Spleen (tissue), 11 donors: ENCODE measurements around the gene TFG. TPM values are rescaled to one million over a fixed set of nuclear protein-coding genes. Genes with fewer than 3 reads are reported as not detected.

ENCODE experiments used
- DNase-seq: peaks from one replicate; pipeline ENCODE4 v3.0.0-alpha.2; 2020
- H3K27ac ChIP-seq, 8 donors: fragments of 200-600 bp; sonication (generic) in 7 of 8; 1 replicate in 4 of 8; 2 replicates in 4 of 8; pipeline versions ENCODE4 v1.5.0 to v1.8.0; 2016 to 2021; ENCODE audit warnings: inconsistent platforms in 4 of 8, mild to moderate bottlenecking in 4 of 8, moderate library complexity in 1 of 8
- H3K27me3 ChIP-seq, 7 donors: fragments of 200-600 bp; sonication (generic) in 6 of 7; replicated peaks in 1 of 7; 1 replicate in 4 of 7; 2 replicates in 3 of 7; pipeline versions ENCODE4 v1.5.0 to v1.8.0; 2016 to 2021; ENCODE audit warnings: inconsistent platforms in 3 of 7, mild to moderate bottlenecking in 1 of 7
- H3K36me3 ChIP-seq, 6 donors: fragments of 200-600 bp; sonication (generic) in 5 of 6; 1 replicate in 4 of 6; 2 replicates in 2 of 6; pipeline versions ENCODE4 v1.5.0 to v1.8.0; 2016 to 2021; ENCODE audit warnings: inconsistent platforms in 2 of 6
- H3K4me1 ChIP-seq, 6 donors: fragments of 200-600 bp; sonication (generic) in 5 of 6; 1 replicate in 3 of 6; 2 replicates in 3 of 6; pipeline versions ENCODE4 v1.5.0 to v1.8.0; 2016 to 2021; ENCODE audit warnings: inconsistent platforms in 3 of 6
- H3K4me3 ChIP-seq, 8 donors: fragments of 200-600 bp; sonication (generic) in 7 of 8; 1 replicate in 4 of 8; 2 replicates in 4 of 8; pipeline versions ENCODE4 v1.5.0 to v1.8.0; 2016 to 2021; ENCODE audit warnings: inconsistent platforms in 4 of 8, mild to moderate bottlenecking in 4 of 8, moderate library complexity in 2 of 8
- H3K9me3 ChIP-seq, 8 donors: fragments of 200-600 bp; sonication (generic) in 7 of 8; 1 replicate in 4 of 8; 2 replicates in 4 of 8; pipeline versions ENCODE4 v1.5.0 to v1.8.0; 2016 to 2021; ENCODE audit warnings: inconsistent platforms in 4 of 8
- CTCF ChIP-seq, 11 experiments: fragments of 200-600 bp in 7 of 11; fragments of 450-650 bp in 4 of 11; sonication (generic) in 4 of 11; IDR thresholded peaks in 8 of 11; conservative IDR thresholded peaks in 3 of 11; 1 replicate in 7 of 11; 2 replicates in 4 of 11; pipeline versions ENCODE4 v1.4.0 to v1.8.0; 2016 to 2021; ENCODE audit warnings: antibody characterized with exemption in 11 of 11, inconsistent platforms in 4 of 11, mild to moderate bottlenecking in 1 of 11
- POLR2A ChIP-seq, 3 donors: fragments of 450-650 bp; IDR thresholded peaks; one replicate each; pipeline ENCODE4 v1.5.1; 2017; ENCODE audit warnings: antibody characterized with exemption in 3 of 3, mild to moderate bottlenecking in 1 of 3
- POLR2AphosphoS5 ChIP-seq, 3 donors: sonication (generic); formaldehyde crosslinking; IDR thresholded peaks; one replicate each; pipeline ENCODE4 v1.5.1; 2017; ENCODE audit warnings: antibody characterized with exemption in 3 of 3
- WGBS, 5 donors: extraction: QIAGEN DNeasy Blood & Tissue Kit in 3 of 5; methylation state at CpG; one replicate each; pipeline versions ENCODE4 v1.1.5 to v1.1.7; 2013 to 2018; 5-methylcytosine and 5-hydroxymethylcytosine counted together
- intact Hi-C: fragments of 100-400 bp; cut with DNase I; formaldehyde crosslinking; loops from one replicate; pipeline ENCODE4 v1.15.0; 2023; ENCODE audit warnings: low total_unique reads
- polyA plus RNA-seq, 3 donors: library from polyadenylated mRNA; stranded (reverse); fragments of 200-250 nt; gene quantifications; one replicate each; pipeline ENCODE4 v1.2.1, GENCODE V29; 2013
- total RNA-seq, 7 donors: library from RNA; depleted of rRNA in 3 of 7; stranded (reverse); fragments of >200 nt in 3 of 7; fragmentation: NEBNext Ultra II Directional in 4 of 7; extraction: Animal tissue kit (Norgen Biotek cat#: 25700) in 4 of 7; gene quantifications; one replicate each; pipeline versions ENCODE4 v1.1.0 to v1.2.1, GENCODE V29; 2016 to 2021
- donor health status: healthy with polysubstance abuse.
- donor health status: DM: no; HTN: no; CAD: no; lungs with moderate emphysema.
- donor health status: DM: no; HTN: no; CAD: no.
- donor health status: Bipolar disorder and iron deficiency.
- donor health status: healthy.
- donor health status: DM: no; HTN: no; CAD: no.
- donor health status: DM: yes; HTN: yes; CAD: no.

Gene TFG
- total and polyA plus RNA-seq, 10 donors: 28.0 to 70.8 (median 56.4) TPM

- Histone ChIP-seq H3K27ac (no peak overlapping the region), H3K27me3 (no peaks in the 10 kb centered on the region), H3K4me3 (no peak overlapping the region), H3K9me3 (no peaks in the 10 kb centered on the region), H3K4me1 (peaks cover 6 to 54% (median 31%) of the 10 kb centered on the region in 6 donors), H3K36me3 (peaks cover 0 to 91% (median 51%) of the 10 kb centered on the region in 6 donors)
- intact Hi-C loops: no loop called here
- TF ChIP-seq POLR2AphosphoS5 (IDR thresholded peaks at IDR 0.05) (no peak), POLR2A (IDR thresholded peaks at IDR 0.05) (no peak), CTCF (IDR thresholded peaks at IDR 0.05 in 8 of 11, conservative IDR thresholded peaks at IDR 0.05 in 3 of 11) (no peak)
- DNase-seq: no peak
- 88 to 95% (median 95%) methylated on average over 4 of the region's 4 CpGs for WGBS, 5 donors
Observed at GRCh38 chr3:100717637-100718487, 8.6 kb downstream of the TFG start.

GRCh38 chr3:100719136-100719535 is 9.8 kb downstream of the TFG start:
- DNase-seq: no peak
- Histone ChIP-seq H3K4me1 (peaks cover 6 to 48% (median 27%) of the 10 kb centered on the region in 6 donors), H3K4me3 (no peak overlapping the region), H3K27ac (no peak overlapping the region), H3K36me3 (peaks cover 0 to 93% (median 47%) of the 10 kb centered on the region in 6 donors), H3K9me3 (no peaks in the 10 kb centered on the region), H3K27me3 (no peaks in the 10 kb centered on the region)
- intact Hi-C loops: no loop called here
- TF ChIP-seq POLR2AphosphoS5 (IDR thresholded peaks at IDR 0.05) (no peak), CTCF (IDR thresholded peaks at IDR 0.05 in 8 of 11, conservative IDR thresholded peaks at IDR 0.05 in 3 of 11) (no peak), POLR2A (IDR thresholded peaks at IDR 0.05) (no peak)
- whole genome bisulfite sequencing, 5 donors: 69 to 86% (median 82%) methylated on average over 1 of the region's 1 CpG

GRCh38 chr3:100720426-100720825 is 11.1 kb downstream of the TFG start:
- Histone ChIP-seq H3K36me3 (peaks cover 0 to 93% (median 41%) of the 10 kb centered on the region in 6 donors), H3K4me3 (no peak overlapping the region), H3K9me3 (no peaks in the 10 kb centered on the region), H3K4me1 (peaks cover 0 to 36% (median 21%) of the 10 kb centered on the region in 6 donors), H3K27me3 (no peaks in the 10 kb centered on the region), H3K27ac (no peak overlapping the region)
- DNase-seq: no peak
- 87 to 92% (median 90%) methylated on average over 5 of the region's 5 CpGs for WGBS, 5 donors
- intact Hi-C loops: no loop called here
- no peak for TF ChIP-seq POLR2A (IDR thresholded peaks at IDR 0.05)
- TF ChIP-seq CTCF (IDR thresholded peaks at IDR 0.05 in 8 of 11, conservative IDR thresholded peaks at IDR 0.05 in 3 of 11): no peak
- no peak for TF ChIP-seq POLR2AphosphoS5 (IDR thresholded peaks at IDR 0.05)

- H3K36me3 ChIP-seq: peaks cover 0 to 100% (median 42%) of the 10 kb centered on the region in 6 donors
Observed at GRCh38 chr3:100725935-100726513, 16.7 kb downstream of the TFG start.

More at GRCh38 chr3:100725935-100726513, 16.7 kb downstream of the TFG start:
- Histone ChIP-seq H3K27ac (no peak overlapping the region), H3K9me3 (no peaks in the 10 kb centered on the region), H3K4me3 (no peak overlapping the region), H3K4me1 (peaks cover 0 to 5% (median 0%) of the 10 kb centered on the region in 6 donors), H3K27me3 (no peaks in the 10 kb centered on the region)
- DNase-seq: no peak
- no peak for TF ChIP-seq POLR2A (IDR thresholded peaks at IDR 0.05)
- no peak for TF ChIP-seq POLR2AphosphoS5 (IDR thresholded peaks at IDR 0.05)
- TF ChIP-seq CTCF (IDR thresholded peaks at IDR 0.05 in 8 of 11, conservative IDR thresholded peaks at IDR 0.05 in 3 of 11): no peak
- intact Hi-C loops: no loop called here
- 92 to 100% (median 95%) methylated on average over 3 of the region's 3 CpGs for WGBS, 5 donors
